Fibroblast of mammary gland (primary cell): ENCODE data around the gene CSGALNACT2.

Experiments used
- DNase-seq: peaks from one replicate; pipeline ENCODE4 v3.0.0-alpha.2; 2010; ENCODE audit warnings: low read depth
- H3K4me3 ChIP-seq: 2 replicates; pipeline ENCODE4 v1.5.1; 2011; ENCODE audit warnings: low read depth, mild to moderate bottlenecking, low read length, moderate library complexity; ENCODE audit not compliant: control insufficient read depth
- TF ChIP-seq, protein P1 (sequence below): conservative IDR thresholded peaks from 2 replicates; pipeline ENCODE4 v1.5.1; 2011; ENCODE audit warnings: low read depth, low read length, inconsistent platforms; ENCODE audit not compliant: control insufficient read depth, insufficient read depth

Gene CSGALNACT2

GRCh38 chr10:43220657-43221418 is 82.6 kb downstream of the CSGALNACT2 start:
- no peak for DNase-seq
- H3K4me3 ChIP-seq, result no peak overlapping the region
- TF ChIP-seq, protein P1, sequence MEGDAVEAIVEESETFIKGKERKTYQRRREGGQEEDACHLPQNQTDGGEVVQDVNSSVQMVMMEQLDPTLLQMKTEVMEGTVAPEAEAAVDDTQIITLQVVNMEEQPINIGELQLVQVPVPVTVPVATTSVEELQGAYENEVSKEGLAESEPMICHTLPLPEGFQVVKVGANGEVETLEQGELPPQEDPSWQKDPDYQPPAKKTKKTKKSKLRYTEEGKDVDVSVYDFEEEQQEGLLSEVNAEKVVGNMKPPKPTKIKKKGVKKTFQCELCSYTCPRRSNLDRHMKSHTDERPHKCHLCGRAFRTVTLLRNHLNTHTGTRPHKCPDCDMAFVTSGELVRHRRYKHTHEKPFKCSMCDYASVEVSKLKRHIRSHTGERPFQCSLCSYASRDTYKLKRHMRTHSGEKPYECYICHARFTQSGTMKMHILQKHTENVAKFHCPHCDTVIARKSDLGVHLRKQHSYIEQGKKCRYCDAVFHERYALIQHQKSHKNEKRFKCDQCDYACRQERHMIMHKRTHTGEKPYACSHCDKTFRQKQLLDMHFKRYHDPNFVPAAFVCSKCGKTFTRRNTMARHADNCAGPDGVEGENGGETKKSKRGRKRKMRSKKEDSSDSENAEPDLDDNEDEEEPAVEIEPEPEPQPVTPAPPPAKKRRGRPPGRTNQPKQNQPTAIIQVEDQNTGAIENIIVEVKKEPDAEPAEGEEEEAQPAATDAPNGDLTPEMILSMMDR, result no peak

DNA sequence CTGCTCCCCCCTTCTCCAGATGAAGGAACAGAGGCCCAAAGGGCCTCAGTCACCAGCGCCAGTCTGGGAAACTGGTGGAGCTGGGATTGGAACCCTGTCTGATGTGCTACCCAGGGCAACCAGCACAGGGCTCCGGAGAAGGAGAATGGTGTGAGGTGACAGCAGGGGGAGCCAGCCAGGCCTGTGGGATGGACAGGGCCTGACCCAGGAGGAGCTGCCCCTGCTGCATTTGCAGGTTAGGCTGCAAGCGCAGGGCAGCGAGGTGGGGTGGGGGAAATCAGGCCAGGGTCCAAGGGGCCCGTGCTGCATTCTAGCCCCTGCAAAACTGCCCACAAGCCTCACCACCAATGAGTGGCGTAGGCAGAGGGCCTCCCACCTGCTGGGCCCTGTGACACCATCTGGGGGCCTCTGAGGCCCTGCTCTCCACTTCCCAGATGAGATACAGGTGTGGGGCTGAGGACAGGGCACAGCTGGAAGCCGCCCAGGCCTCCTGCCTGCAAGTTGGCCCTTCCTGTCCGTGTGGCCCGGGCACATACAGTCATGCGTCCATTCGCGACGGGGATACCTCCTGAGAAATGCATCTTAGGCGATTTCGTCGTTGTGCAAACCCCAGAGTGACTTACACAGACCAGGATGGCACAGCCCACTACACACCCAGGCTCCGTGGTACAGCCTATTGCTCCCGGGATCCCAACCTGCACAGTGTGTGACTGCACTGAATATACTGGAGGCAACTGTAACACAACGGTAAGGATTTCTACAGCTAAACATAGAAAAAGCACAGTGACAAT is 83.4 kb downstream of the CSGALNACT2 start:
- TF ChIP-seq, protein P1, result peak; percentile 14
- H3K4me3 ChIP-seq, result no peak overlapping the region
- DNase-seq, result no peak

DNA sequence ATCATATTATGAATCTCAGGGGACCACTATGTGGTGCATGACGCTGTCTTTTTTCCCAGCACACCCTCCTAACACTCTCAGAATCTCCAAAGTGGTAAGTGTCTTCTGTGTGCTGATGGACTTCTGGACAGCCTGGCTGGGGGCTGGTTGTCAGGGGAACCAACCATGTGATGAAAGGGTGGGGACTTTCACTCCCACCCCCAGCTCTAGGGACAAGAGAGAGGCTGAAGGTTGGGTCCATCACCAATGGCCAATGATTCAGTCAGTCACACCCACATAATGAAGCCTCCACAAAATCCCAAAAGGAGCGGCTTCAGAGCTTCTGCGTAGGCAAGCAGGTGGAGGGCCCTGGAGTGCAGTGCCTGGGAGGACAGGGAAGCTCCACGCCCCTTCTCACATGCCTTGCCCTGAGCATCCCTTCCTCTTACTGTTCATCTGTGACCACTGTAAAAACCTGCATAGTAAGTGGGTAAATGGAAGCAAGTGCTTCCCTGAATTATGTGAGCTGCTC is 84.0 kb downstream of the CSGALNACT2 start:
- DNase-seq, result no peak
- TF ChIP-seq, protein P1, result no peak
- H3K4me3 ChIP-seq, result no peak overlapping the region

- no peak for DNase-seq
- TF ChIP-seq, protein P1, result no peak
- H3K4me3 ChIP-seq, result no peak overlapping the region
These were observed 84.8 kb downstream of the CSGALNACT2 start for GRCh38 chr10:43223056-43223455.

- DNase-seq, result no peak
- no peak overlapping the region for H3K4me3 ChIP-seq
- TF ChIP-seq, protein P1, result no peak
These were observed 86.1 kb downstream of the CSGALNACT2 start for GRCh38 chr10:43224321-43224720.

DNA sequence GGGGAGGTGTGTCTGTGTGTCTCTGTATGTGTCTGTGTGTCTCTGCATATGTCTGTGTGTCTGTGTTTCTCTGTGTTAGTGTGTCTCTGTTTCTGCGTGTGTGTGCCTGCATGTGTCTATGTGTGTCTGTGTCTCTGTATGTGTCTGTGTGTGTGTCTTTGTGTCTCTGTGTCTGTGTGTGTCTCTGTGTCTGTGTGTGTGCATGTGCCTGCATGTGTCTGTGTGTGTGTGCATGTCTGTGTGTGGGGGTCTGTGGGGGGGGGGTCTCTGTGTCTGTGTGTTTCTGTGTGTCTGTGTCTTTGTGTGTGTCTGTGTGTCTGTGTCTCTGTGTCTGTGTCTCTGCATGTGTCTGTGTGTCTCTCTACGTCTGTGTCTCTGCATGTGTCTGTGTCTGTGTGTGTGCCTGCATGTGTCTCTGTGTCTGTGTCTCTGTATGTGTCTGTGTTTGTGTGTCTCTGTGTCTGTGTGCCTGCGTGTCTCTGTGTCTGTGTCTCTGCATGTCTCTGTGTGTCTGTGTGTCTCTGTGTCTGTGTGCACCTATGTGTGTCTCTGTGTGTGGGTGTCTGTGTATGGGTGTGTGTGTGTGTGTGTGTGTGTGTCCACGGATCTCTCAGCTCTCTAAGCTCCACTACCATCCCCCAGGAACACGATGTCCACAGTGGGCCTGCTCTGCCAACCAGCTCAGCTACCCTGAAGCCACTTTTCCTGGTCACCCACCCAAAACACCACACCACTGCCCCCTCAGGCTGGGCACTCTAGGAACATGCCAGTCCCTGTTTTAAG is 87.0 kb downstream of the CSGALNACT2 start:
- TF ChIP-seq, protein P1, result no peak
- H3K4me3 ChIP-seq, result no peak overlapping the region
- no peak for DNase-seq
